GM23248 (cell line): ENCODE measurements around the gene ONECUT1. TPM values are rescaled to one million over a fixed set of nuclear protein-coding genes. Genes with fewer than 3 reads are reported as not detected.

Source experiments
- DNase-seq: peaks from one replicate; pipeline ENCODE4 v3.0.0-alpha.2; 2015
- H2AFZ ChIP-seq: fragments of 200-600 bp; sonication (generic); 2 replicates; pipeline ENCODE4 v1.6.1; 2016; ENCODE audit warnings: antibody characterized with exemption
- H3F3A ChIP-seq: fragments of 200-600 bp; sonication (generic); 2 replicates; pipeline ENCODE4 v1.6.1; 2016; ENCODE audit warnings: mild to moderate bottlenecking, antibody characterized with exemption, mixed run types; ENCODE audit not compliant: insufficient read depth
- H3K27ac ChIP-seq: fragments of 200-600 bp; sonication (generic); 2 replicates; pipeline ENCODE4 v1.5.1; 2016; ENCODE audit warnings: mild to moderate bottlenecking
- H3K27me3 ChIP-seq: fragments of 200-600 bp; sonication (generic); replicated peaks from 2 replicates; pipeline ENCODE4 v1.6.1; 2016; ENCODE audit warnings: mild to moderate bottlenecking; ENCODE audit not compliant: insufficient read depth
- H3K36me3 ChIP-seq: fragments of 200-600 bp; sonication (generic); 2 replicates; pipeline ENCODE4 v1.6.1; 2016; ENCODE audit warnings: low read depth, mild to moderate bottlenecking
- H3K4me1 ChIP-seq: fragments of 200-600 bp; sonication (generic); 2 replicates; pipeline ENCODE4 v1.6.1; 2016; ENCODE audit warnings: mild to moderate bottlenecking; ENCODE audit not compliant: insufficient read depth
- H3K4me2 ChIP-seq: fragments of 200-600 bp; sonication (generic); one replicate; pipeline ENCODE4 v1.6.1; 2016; ENCODE audit warnings: mild to moderate bottlenecking; ENCODE audit not compliant: unreplicated experiment
- H3K4me3 ChIP-seq: fragments of 200-600 bp; sonication (generic); 2 replicates; pipeline ENCODE4 v1.5.1; 2016; ENCODE audit warnings: mild to moderate bottlenecking
- H3K79me2 ChIP-seq: fragments of 200-600 bp; sonication (generic); 2 replicates; pipeline ENCODE4 v1.6.1; 2016; ENCODE audit warnings: mild to moderate bottlenecking; ENCODE audit not compliant: insufficient read depth
- H3K9ac ChIP-seq: fragments of 200-600 bp; sonication (generic); 2 replicates; pipeline ENCODE4 v1.6.1; 2016; ENCODE audit warnings: mild to moderate bottlenecking
- H3K9me2 ChIP-seq: fragments of 200-600 bp; sonication (generic); 2 replicates; pipeline ENCODE4 v1.6.1; 2016; ENCODE audit warnings: mixed run types, mild to moderate bottlenecking, moderate library complexity; ENCODE audit not compliant: insufficient read depth
- H3K9me3 ChIP-seq: fragments of 200-600 bp; sonication (generic); one replicate; pipeline ENCODE4 v1.6.1; 2017; ENCODE audit warnings: low read depth
- H4K20me1 ChIP-seq: fragments of 200-600 bp; sonication (generic); 2 replicates; pipeline ENCODE4 v1.6.0; 2016; ENCODE audit not compliant: insufficient read depth
- EZH2 ChIP-seq: fragments of 200-600 bp; sonication (generic); IDR thresholded peaks from 2 replicates; pipeline ENCODE4 v1.6.1; 2018; ENCODE audit warnings: antibody characterized with exemption, mild to moderate bottlenecking; ENCODE audit not compliant: insufficient read depth, poor library complexity, severe bottlenecking
- EZH2phosphoT487 ChIP-seq: fragments of 200-600 bp; sonication (generic); IDR thresholded peaks from 2 replicates; pipeline ENCODE4 v1.6.1; 2018; ENCODE audit warnings: antibody characterized with exemption, moderate library complexity, mild to moderate bottlenecking, low read depth; ENCODE audit not compliant: insufficient read depth
- WGBS, 2 experiments: methylation state at CpG; one replicate each; pipeline ENCODE4 v1.1.6; 2015 to 2017; ENCODE audit warnings: low lambda C conversion rate in 2 of 2, low coverage in 1 of 2; ENCODE audit errors: missing lambda C conversion rate in 2 of 2; 5-methylcytosine and 5-hydroxymethylcytosine counted together
- in situ Hi-C: fragments of 300-500 bp; cut with MboI; formaldehyde crosslinking; loops from 2 replicates; pipeline ENCODE4 v1.15.0; 2020
- polyA plus RNA-seq: library from polyadenylated mRNA; unstranded; fragments of >200 nt; fragmentation: Nextera tagmentation; extraction: Ambion mirVana; gene quantifications from 2 replicates; pipeline ENCODE4 v1.2.1, GENCODE V29; 2016
- total RNA-seq: library from RNA; depleted of rRNA; stranded (reverse); fragments of >200 nt; shearing (Covaris generic); gene quantifications from 2 replicates; pipeline ENCODE4 v1.2.3, GENCODE V29; 2014

Gene ONECUT1
- total and polyA plus RNA-seq, 2 experiments from 2014 or later: not detected

- no peak overlapping the region for H3K27ac ChIP-seq
- in situ Hi-C loops: loop anchor here (25.0 kb wide), 1 partner anchor 400 kb away; no protein-coding TSS in a partner anchor
- H2AFZ ChIP-seq: no peak overlapping the region
- peaks cover 76% of the 10 kb centered on the region for H3K27me3 ChIP-seq
- H3K9me2 ChIP-seq: no peaks in the 10 kb centered on the region
- H3K9ac ChIP-seq: no peak overlapping the region
- no peaks in the 10 kb centered on the region for H3K36me3 ChIP-seq
- no peaks in the 10 kb centered on the region for H3K4me1 ChIP-seq
- TF ChIP-seq EZH2: no peak
- H3K4me2 ChIP-seq: no peak overlapping the region
- H3F3A ChIP-seq: 0 out of 2 replicates have a peak, but pooled peaks cover 1% of the 10 kb centered on the region
- DNase-seq: no peak
- 4 to 5% methylated on average over 23 to 24 of the region's 24 CpGs for WGBS, 2 experiments
- H3K4me3 ChIP-seq: no peak overlapping the region
- no peaks in the 10 kb centered on the region for H3K79me2 ChIP-seq
- no peaks in the 10 kb centered on the region for H4K20me1 ChIP-seq
- no peaks in the 10 kb centered on the region for H3K9me3 ChIP-seq
These were observed 3.0 kb downstream of the ONECUT1 start for GRCh38 chr15:52787123-52787503.

- TF ChIP-seq EZH2phosphoT487: 0 out of 2 replicates have a peak, but pooled peaks have one; percentile 15
- TF ChIP-seq EZH2: no peak
- no peak overlapping the region for H3K27ac ChIP-seq
- H2AFZ ChIP-seq: no peak overlapping the region
- 2 to 3% methylated on average over 26 to 28 of the region's 28 CpGs for WGBS, 2 experiments
- H3K4me1 ChIP-seq: no peaks in the 10 kb centered on the region
- H3K4me3 ChIP-seq: no peak overlapping the region
- H4K20me1 ChIP-seq: no peaks in the 10 kb centered on the region
- no peak overlapping the region for H3K9ac ChIP-seq
- no peaks in the 10 kb centered on the region for H3K9me2 ChIP-seq
- no peaks in the 10 kb centered on the region for H3K36me3 ChIP-seq
- in situ Hi-C loops: loop anchor here (25.0 kb wide), 1 partner anchor 401 kb away; no protein-coding TSS in a partner anchor
- no peaks in the 10 kb centered on the region for H3K9me3 ChIP-seq
- no peaks in the 10 kb centered on the region for H3K79me2 ChIP-seq
- H3K4me2 ChIP-seq: no peak overlapping the region
- H3F3A ChIP-seq: no peaks in the 10 kb centered on the region
- DNase-seq: no peak
- H3K27me3 ChIP-seq: peaks cover 77% of the 10 kb centered on the region
These were observed 3.6 kb downstream of the ONECUT1 start for GRCh38 chr15:52786436-52787122.

GRCh38 chr15:52785672-52786406, 4.3 kb downstream of the ONECUT1 start:
- Histone ChIP-seq H3K9ac (no peak overlapping the region), H3K9me2 (no peaks in the 10 kb centered on the region), H3K4me1 (no peaks in the 10 kb centered on the region), H3K79me2 (no peaks in the 10 kb centered on the region), H4K20me1 (no peaks in the 10 kb centered on the region), H3F3A (no peaks in the 10 kb centered on the region), H3K27ac (no peak overlapping the region), H3K36me3 (no peaks in the 10 kb centered on the region), H3K27me3 (peaks cover 85% of the 10 kb centered on the region), H2AFZ (no peak overlapping the region), H3K4me3 (no peak overlapping the region), H3K9me3 (no peaks in the 10 kb centered on the region), H3K4me2 (no peak overlapping the region)
- in situ Hi-C loops: loop anchor here (25.0 kb wide), 1 partner anchor 401 kb away; no protein-coding TSS in a partner anchor
- no peak for TF ChIP-seq EZH2phosphoT487
- peak; percentile 77 for TF ChIP-seq EZH2
- WGBS, 2 experiments: 2% methylated on average over 27 of the region's 27 CpGs
- no peak for DNase-seq

- H3K27me3 ChIP-seq: peaks cover 86% of the 10 kb centered on the region
- H3K4me3 ChIP-seq: no peak overlapping the region
- no peaks in the 10 kb centered on the region for H4K20me1 ChIP-seq
- no peak overlapping the region for H3K9ac ChIP-seq
- in situ Hi-C loops: loop anchor here (25.0 kb wide), 1 partner anchor 402 kb away; no protein-coding TSS in a partner anchor
- no peaks in the 10 kb centered on the region for H3K79me2 ChIP-seq
- no peaks in the 10 kb centered on the region for H3K36me3 ChIP-seq
- H3K9me2 ChIP-seq: no peaks in the 10 kb centered on the region
- TF ChIP-seq EZH2phosphoT487 (no peak), EZH2 (peak; percentile 49)
- H3K4me1 ChIP-seq: no peaks in the 10 kb centered on the region
- 3% methylated on average over 55 to 64 of the region's 64 CpGs for WGBS, 2 experiments
- no peak overlapping the region for H2AFZ ChIP-seq
- no peaks in the 10 kb centered on the region for H3K9me3 ChIP-seq
- no peak overlapping the region for H3K27ac ChIP-seq
- DNase-seq: no peak
- H3F3A ChIP-seq: no peaks in the 10 kb centered on the region
- H3K4me2 ChIP-seq: no peak overlapping the region
These were observed 5.1 kb downstream of the ONECUT1 start for GRCh38 chr15:52784799-52785671.
